Measurements from ENCODE around the gene GALNT7. TPM values are rescaled to one million over a fixed set of nuclear protein-coding genes. Genes with fewer than 3 reads are reported as not detected.

The GALNT7 gene
- total RNA-seq, 4 donors from 2014 or later, result 6.8 to 24.8 (median 14.2) TPM

- TF ChIP-seq CTCF (IDR thresholded peaks at IDR 0.05; ENCODE audit: low read depth), result no peak
Observed at GRCh38 chr4:173195109-173195508, 26.5 kb downstream of the GALNT7 start.

GRCh38 chr4:173199553-173199952, 30.9 kb downstream of the GALNT7 start:
- TF ChIP-seq CTCF (IDR thresholded peaks at IDR 0.05; ENCODE audit: low read depth), result no peak

- no peak for TF ChIP-seq CTCF (IDR thresholded peaks at IDR 0.05; ENCODE audit: low read depth)
Observed at GRCh38 chr4:173200103-173200884, 31.7 kb downstream of the GALNT7 start.

- no peak for TF ChIP-seq CTCF (IDR thresholded peaks at IDR 0.05; ENCODE audit: low read depth)
Observed at GRCh38 chr4:173202395-173202794, 33.8 kb downstream of the GALNT7 start.

- no peak for TF ChIP-seq CTCF (IDR thresholded peaks at IDR 0.05; ENCODE audit: low read depth)
Observed at GRCh38 chr4:173205656-173206055, 37.0 kb downstream of the GALNT7 start.

- no peak for TF ChIP-seq CTCF (IDR thresholded peaks at IDR 0.05; ENCODE audit: low read depth)
Observed at GRCh38 chr4:173208420-173208819, 39.8 kb downstream of the GALNT7 start.

- TF ChIP-seq CTCF (IDR thresholded peaks at IDR 0.05; ENCODE audit: low read depth), result no peak
Observed at GRCh38 chr4:173211222-173211621, 42.6 kb downstream of the GALNT7 start.

Data from subcutaneous adipose tissue (tissue), 4 donors.